Activated naive CD8-positive, alpha-beta T cell treated with anti-CD3 and anti-CD28 coated beads, Interleukin-2, amount 50 U/mL, for 24 hours (primary cell): ENCODE data around the gene LRP1.
A peak's percentile ranks its signal among the peaks of the same experiment; 100 is the strongest.

Experiments used
- ATAC-seq: fragments of 150-1000 bp; cut with Tn5 transposase; one replicate; pipeline ENCODE4 v1.10.0; 2021
- DNase-seq: peaks from one replicate; pipeline ENCODE4 v3.0.0; 2021
- H3K27ac Mint-ChIP-seq: one replicate; pipeline ENCODE4 v1.8.0; 2021; ENCODE audit warnings: mild to moderate bottlenecking, mixed read lengths
- H3K27me3 Mint-ChIP-seq: one replicate; pipeline ENCODE4 v1.8.0; 2021; ENCODE audit warnings: mixed read lengths
- H3K36me3 Mint-ChIP-seq: one replicate; pipeline ENCODE4 v1.8.0; 2021; ENCODE audit warnings: low read depth, mixed read lengths
- H3K4me1 Mint-ChIP-seq: one replicate; pipeline ENCODE4 v1.8.0; 2021; ENCODE audit warnings: mixed read lengths
- H3K4me3 Mint-ChIP-seq: one replicate; pipeline ENCODE4 v1.8.0; 2021; ENCODE audit warnings: mild to moderate bottlenecking, moderate library complexity, mixed read lengths
- H3K9me3 Mint-ChIP-seq: one replicate; pipeline ENCODE4 v1.8.0; 2021; ENCODE audit warnings: mixed read lengths

LRP1 gene

GRCh38 chr12:57185906-57186508, 57.7 kb downstream of the LRP1 start:
- H3K27me3 Mint-ChIP-seq: no peaks in the 10 kb centered on the region
- H3K9me3 Mint-ChIP-seq: no peaks in the 10 kb centered on the region
- no peak overlapping the region for H3K4me3 Mint-ChIP-seq
- H3K27ac Mint-ChIP-seq: no peak overlapping the region
- ATAC-seq (no peak), DNase-seq (no peak)
- H3K4me1 Mint-ChIP-seq: no peaks in the 10 kb centered on the region
- H3K36me3 Mint-ChIP-seq: no peaks in the 10 kb centered on the region

GRCh38 chr12:57187222-57188089, 59.2 kb downstream of the LRP1 start:
- Mint-ChIP-seq H3K36me3 (no peaks in the 10 kb centered on the region), H3K9me3 (no peaks in the 10 kb centered on the region), H3K27me3 (no peaks in the 10 kb centered on the region), H3K4me3 (no peak overlapping the region), H3K4me1 (no peaks in the 10 kb centered on the region), H3K27ac (no peak overlapping the region)
- DNase-seq: no peak
- no peak for ATAC-seq

DNA sequence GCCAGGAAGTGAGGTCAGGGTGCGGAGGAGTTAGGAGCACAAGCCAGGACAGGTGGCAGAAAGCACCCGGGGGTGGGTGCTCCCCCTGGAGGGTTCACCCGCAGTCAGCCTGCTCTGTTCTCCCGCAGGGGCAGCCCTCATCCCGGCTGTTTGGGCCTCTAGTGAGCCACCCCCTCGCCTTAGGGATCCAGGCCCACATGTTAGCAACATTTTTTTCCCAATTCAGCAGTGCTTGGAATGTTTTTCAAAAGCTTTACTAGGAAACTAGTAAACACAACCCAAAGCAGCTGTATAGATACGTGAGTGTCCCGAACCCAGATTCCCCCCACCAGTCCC, 59.8 kb downstream of the LRP1 start:
- Mint-ChIP-seq H3K27ac (no peak overlapping the region), H3K36me3 (no peaks in the 10 kb centered on the region), H3K9me3 (no peaks in the 10 kb centered on the region), H3K27me3 (no peaks in the 10 kb centered on the region), H3K4me1 (no peaks in the 10 kb centered on the region), H3K4me3 (no peak overlapping the region)
- no peak for DNase-seq
- ATAC-seq: no peak

DNA sequence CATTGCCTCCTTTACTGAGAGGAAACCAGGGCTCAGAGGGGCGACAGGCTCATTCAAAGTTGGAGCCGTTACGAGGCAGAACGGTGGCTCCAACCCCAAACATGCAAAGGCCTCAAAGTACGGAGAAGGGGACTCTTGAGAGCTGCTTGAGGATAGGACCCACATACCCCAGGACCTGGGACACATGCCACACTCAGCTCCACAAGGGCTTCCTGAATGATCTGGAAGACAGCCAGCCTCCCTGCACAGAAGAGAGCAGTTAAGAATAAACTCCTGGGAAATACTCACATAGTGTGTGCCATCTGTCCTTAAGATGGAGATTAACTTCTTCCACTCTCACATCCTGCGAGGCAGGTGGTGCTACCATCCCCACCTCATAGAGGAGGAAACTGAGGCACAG, 61.8 kb downstream of the LRP1 start:
- DNase-seq (no peak), ATAC-seq (no peak)
- H3K27me3 Mint-ChIP-seq: no peaks in the 10 kb centered on the region
- no peaks in the 10 kb centered on the region for H3K36me3 Mint-ChIP-seq
- H3K4me3 Mint-ChIP-seq: no peak overlapping the region
- no peak overlapping the region for H3K27ac Mint-ChIP-seq
- H3K9me3 Mint-ChIP-seq: no peaks in the 10 kb centered on the region
- H3K4me1 Mint-ChIP-seq: no peaks in the 10 kb centered on the region

DNA sequence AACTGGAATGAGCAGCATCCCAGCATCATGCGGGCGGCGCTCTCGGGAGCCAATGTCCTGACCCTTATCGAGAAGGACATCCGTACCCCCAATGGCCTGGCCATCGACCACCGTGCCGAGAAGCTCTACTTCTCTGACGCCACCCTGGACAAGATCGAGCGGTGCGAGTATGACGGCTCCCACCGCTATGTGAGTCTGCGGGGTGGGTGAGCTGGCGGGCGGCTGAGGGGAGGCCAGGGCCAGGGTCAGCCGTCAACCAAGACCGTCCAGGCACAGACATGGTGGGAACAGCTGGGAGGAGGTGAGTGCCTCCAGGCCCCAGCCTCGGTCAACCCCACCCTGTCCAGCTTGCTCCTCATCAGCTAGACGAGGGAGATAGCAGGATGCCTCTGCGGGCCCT, 62.5 kb downstream of the LRP1 start:
- DNase-seq: no peak
- H3K27ac Mint-ChIP-seq: no peak overlapping the region
- ATAC-seq: no peak
- no peaks in the 10 kb centered on the region for H3K9me3 Mint-ChIP-seq
- no peaks in the 10 kb centered on the region for H3K4me1 Mint-ChIP-seq
- H3K27me3 Mint-ChIP-seq: no peaks in the 10 kb centered on the region
- no peaks in the 10 kb centered on the region for H3K36me3 Mint-ChIP-seq
- no peak overlapping the region for H3K4me3 Mint-ChIP-seq

GRCh38 chr12:57191410-57191809, 63.1 kb downstream of the LRP1 start:
- no peaks in the 10 kb centered on the region for H3K36me3 Mint-ChIP-seq
- no peak overlapping the region for H3K27ac Mint-ChIP-seq
- ATAC-seq: no peak
- H3K9me3 Mint-ChIP-seq: no peaks in the 10 kb centered on the region
- no peaks in the 10 kb centered on the region for H3K27me3 Mint-ChIP-seq
- H3K4me3 Mint-ChIP-seq: no peak overlapping the region
- H3K4me1 Mint-ChIP-seq: no peaks in the 10 kb centered on the region
- no peak for DNase-seq

DNA sequence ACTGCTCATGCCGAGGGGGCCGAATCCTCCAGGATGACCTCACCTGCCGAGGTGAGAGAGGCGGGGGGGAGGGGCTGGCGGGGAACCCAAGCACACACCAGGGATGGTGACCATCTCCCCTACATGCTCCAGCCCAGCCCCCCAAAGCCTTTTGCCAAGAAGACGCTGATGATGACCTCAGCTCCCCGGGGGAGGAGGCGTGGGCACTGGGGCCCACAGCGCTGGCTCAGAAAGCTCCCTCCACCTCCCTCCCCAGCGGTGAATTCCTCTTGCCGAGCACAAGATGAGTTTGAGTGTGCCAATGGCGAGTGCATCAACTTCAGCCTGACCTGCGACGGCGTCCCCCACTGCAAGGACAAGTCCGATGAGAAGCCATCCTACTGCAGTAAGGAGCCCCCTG, 64.6 kb downstream of the LRP1 start:
- ATAC-seq (no peak), DNase-seq (no peak)
- Mint-ChIP-seq H3K36me3 (no peaks in the 10 kb centered on the region), H3K4me1 (no peaks in the 10 kb centered on the region), H3K4me3 (no peak overlapping the region), H3K27me3 (no peaks in the 10 kb centered on the region), H3K9me3 (no peaks in the 10 kb centered on the region), H3K27ac (no peak overlapping the region)

DNA sequence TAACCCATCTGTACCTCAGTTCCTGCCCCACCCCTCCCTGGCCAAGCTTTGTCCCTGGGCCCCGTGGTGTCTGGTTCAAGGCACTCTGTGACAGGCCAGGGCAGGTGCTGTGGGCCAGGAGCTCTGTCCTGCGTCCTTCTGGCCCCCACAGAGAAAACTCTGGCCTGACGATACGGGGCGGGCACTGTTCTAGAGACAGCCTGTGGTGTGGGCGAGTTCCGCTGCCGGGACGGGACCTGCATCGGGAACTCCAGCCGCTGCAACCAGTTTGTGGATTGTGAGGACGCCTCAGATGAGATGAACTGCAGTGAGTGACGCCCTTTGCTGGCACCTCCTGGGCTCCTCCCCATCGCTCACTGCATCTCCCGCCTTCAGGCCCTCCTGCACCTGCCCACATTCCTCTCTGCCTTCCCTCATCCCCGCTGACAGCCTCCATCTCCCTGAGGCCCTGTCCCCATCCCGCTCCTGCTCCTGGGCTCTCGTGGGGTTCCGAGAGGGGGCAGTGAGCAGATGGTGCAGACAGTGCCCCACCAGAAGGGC, 65.5 kb downstream of the LRP1 start:
- H3K4me3 Mint-ChIP-seq: no peak overlapping the region
- H3K27me3 Mint-ChIP-seq: no peaks in the 10 kb centered on the region
- H3K9me3 Mint-ChIP-seq: no peaks in the 10 kb centered on the region
- H3K4me1 Mint-ChIP-seq: no peaks in the 10 kb centered on the region
- no peaks in the 10 kb centered on the region for H3K36me3 Mint-ChIP-seq
- no peak overlapping the region for H3K27ac Mint-ChIP-seq
- DNase-seq (no peak), ATAC-seq (no peak)

GRCh38 chr12:57194253-57194652, 66.0 kb downstream of the LRP1 start:
- no peak for DNase-seq
- no peaks in the 10 kb centered on the region for H3K27me3 Mint-ChIP-seq
- H3K9me3 Mint-ChIP-seq: no peaks in the 10 kb centered on the region
- no peaks in the 10 kb centered on the region for H3K4me1 Mint-ChIP-seq
- H3K4me3 Mint-ChIP-seq: no peak overlapping the region
- H3K27ac Mint-ChIP-seq: no peak overlapping the region
- ATAC-seq: no peak
- H3K36me3 Mint-ChIP-seq: no peaks in the 10 kb centered on the region

- DNase-seq (no peak), ATAC-seq (no peak)
- H3K27ac Mint-ChIP-seq: no peak overlapping the region
- H3K9me3 Mint-ChIP-seq: no peaks in the 10 kb centered on the region
- no peak overlapping the region for H3K4me3 Mint-ChIP-seq
- H3K27me3 Mint-ChIP-seq: no peaks in the 10 kb centered on the region
- H3K4me1 Mint-ChIP-seq: no peaks in the 10 kb centered on the region
- H3K36me3 Mint-ChIP-seq: no peaks in the 10 kb centered on the region
Measured at GRCh38 chr12:57195186-57195585, 66.9 kb downstream of the LRP1 start.

DNA sequence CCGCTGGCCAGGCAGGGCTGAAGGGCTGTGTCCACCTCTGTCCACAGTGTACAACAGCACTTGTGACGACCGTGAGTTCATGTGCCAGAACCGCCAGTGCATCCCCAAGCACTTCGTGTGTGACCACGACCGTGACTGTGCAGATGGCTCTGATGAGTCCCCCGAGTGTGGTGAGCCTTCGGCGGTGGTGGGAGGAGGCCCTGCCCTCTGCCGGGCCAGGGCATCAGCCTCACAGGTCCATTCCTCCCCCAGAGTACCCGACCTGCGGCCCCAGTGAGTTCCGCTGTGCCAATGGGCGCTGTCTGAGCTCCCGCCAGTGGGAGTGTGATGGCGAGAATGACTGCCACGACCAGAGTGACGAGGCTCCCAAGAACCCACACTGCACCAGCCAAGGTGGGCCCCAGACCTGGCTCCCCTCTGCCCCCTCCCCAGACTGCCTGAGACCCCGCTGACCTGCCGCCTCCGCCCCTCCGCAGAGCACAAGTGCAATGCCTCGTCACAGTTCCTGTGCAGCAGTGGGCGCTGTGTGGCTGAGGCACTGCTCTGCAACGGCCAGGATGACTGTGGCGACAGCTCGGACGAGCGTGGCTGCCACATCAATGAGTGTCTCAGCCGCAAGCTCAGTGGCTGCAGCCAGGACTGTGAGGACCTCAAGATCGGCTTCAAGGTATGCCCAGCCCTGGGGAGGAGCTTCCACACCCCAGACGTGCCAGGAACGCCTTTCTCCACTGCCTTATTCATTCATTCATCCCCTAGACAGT, 67.5 kb downstream of the LRP1 start:
- Mint-ChIP-seq H3K27ac (no peak overlapping the region), H3K27me3 (no peaks in the 10 kb centered on the region), H3K4me1 (no peaks in the 10 kb centered on the region), H3K36me3 (no peaks in the 10 kb centered on the region), H3K9me3 (no peaks in the 10 kb centered on the region), H3K4me3 (no peak overlapping the region)
- ATAC-seq (peak; percentile 8), DNase-seq (no peak)

DNA sequence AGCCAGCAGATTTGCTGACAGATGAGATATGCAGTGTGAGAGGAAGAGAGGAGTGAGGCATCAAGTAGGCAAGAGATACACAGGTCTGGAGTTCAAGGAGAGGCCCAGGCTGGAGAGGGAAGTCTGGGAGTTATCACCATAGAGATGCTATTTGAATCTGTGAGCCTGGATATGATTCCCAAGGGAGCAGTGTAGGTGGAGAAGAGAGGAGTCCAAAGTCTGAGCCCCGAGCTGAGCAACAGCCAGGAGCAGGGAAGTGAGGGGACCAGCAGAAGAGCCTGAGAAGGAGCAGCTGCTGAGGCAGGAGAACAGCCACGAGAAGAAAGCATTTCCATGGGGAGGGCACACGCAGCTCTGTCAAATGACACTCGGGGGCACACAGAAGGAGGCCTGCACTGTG, 68.2 kb downstream of the LRP1 start:
- no peaks in the 10 kb centered on the region for H3K27me3 Mint-ChIP-seq
- DNase-seq (no peak), ATAC-seq (no peak)
- H3K9me3 Mint-ChIP-seq: no peaks in the 10 kb centered on the region
- no peak overlapping the region for H3K27ac Mint-ChIP-seq
- H3K4me1 Mint-ChIP-seq: no peaks in the 10 kb centered on the region
- no peak overlapping the region for H3K4me3 Mint-ChIP-seq
- H3K36me3 Mint-ChIP-seq: no peaks in the 10 kb centered on the region

GRCh38 chr12:57196956-57197355, 68.7 kb downstream of the LRP1 start:
- DNase-seq (no peak), ATAC-seq (no peak)
- H3K4me1 Mint-ChIP-seq: no peaks in the 10 kb centered on the region
- no peak overlapping the region for H3K4me3 Mint-ChIP-seq
- H3K9me3 Mint-ChIP-seq: no peaks in the 10 kb centered on the region
- no peaks in the 10 kb centered on the region for H3K36me3 Mint-ChIP-seq
- no peaks in the 10 kb centered on the region for H3K27me3 Mint-ChIP-seq
- H3K27ac Mint-ChIP-seq: no peak overlapping the region

GRCh38 chr12:57198329-57198728, 70.0 kb downstream of the LRP1 start:
- no peak for ATAC-seq
- Mint-ChIP-seq H3K4me3 (no peak overlapping the region), H3K4me1 (no peaks in the 10 kb centered on the region), H3K27ac (no peak overlapping the region), H3K9me3 (no peaks in the 10 kb centered on the region), H3K36me3 (no peaks in the 10 kb centered on the region), H3K27me3 (no peaks in the 10 kb centered on the region)
- no peak for DNase-seq

DNA sequence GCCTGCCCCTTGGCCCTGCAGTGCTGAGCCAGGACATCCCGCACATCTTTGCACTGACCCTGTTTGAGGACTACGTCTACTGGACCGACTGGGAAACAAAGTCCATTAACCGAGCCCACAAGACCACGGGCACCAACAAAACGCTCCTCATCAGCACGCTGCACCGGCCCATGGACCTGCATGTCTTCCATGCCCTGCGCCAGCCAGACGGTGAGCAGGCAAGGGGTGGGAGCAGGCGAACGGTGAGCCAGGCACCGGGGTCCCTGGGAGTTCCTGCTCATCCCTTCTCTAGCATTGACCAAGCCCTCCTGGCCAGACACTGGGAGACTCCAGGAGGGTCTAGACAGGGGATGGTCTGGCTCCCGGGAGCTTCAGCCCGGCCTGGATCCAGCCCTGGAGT, 70.9 kb downstream of the LRP1 start:
- DNase-seq: no peak

More for the DNA sequence above, 70.9 kb downstream of the LRP1 start:
- Mint-ChIP-seq H3K27me3 (no peaks in the 10 kb centered on the region), H3K4me3 (no peak overlapping the region), H3K36me3 (no peaks in the 10 kb centered on the region), H3K4me1 (no peaks in the 10 kb centered on the region), H3K9me3 (no peaks in the 10 kb centered on the region), H3K27ac (no peak overlapping the region)
- no peak for ATAC-seq
